K562 (cell line): ENCODE measurements around the gene FRA10AC1. TPM values are rescaled to one million over a fixed set of nuclear protein-coding genes. Genes with fewer than 3 reads are reported as not detected.

Source experiments
- ATAC-seq: fragments of 200-7000 bp; cut with Tn5 transposase; 3 replicates; pipeline ENCODE4 v1.9.1; 2020; ENCODE audit warnings: moderate library complexity
- BruUV-seq: library from RNA; stranded (reverse); fragments of 400-500 nt; replicated peaks from 2 replicates; lab custom pipeline; 2021; lab: Mats Ljungman, UMichigan
- CTCF ChIA-PET: fragments of 300-600 bp; formaldehyde crosslinking; extraction: SDS; loops from one replicate; lab custom pipeline; 2021; ENCODE audit warnings: low intra/inter-chr PET ratio; lab: Yijun Ruan, JAX
- POLR2A ChIA-PET: fragments of 300-600, 350-650 bp; sonication (Branson Sonifier 250); formaldehyde crosslinking; extraction: SDS; loops from one replicate; lab custom pipeline; 2021; ENCODE audit warnings: antibody characterized with exemption, inconsistent platforms; lab: Yijun Ruan, JAX
- DNase-seq, 4 experiments: peaks; one replicate each; pipeline versions ENCODE4 v3.0.0 to v3.0.0-alpha.2; 2011 to 2018; ENCODE audit warnings: low spot score in 3 of 4, mixed read lengths in 3 of 4; ENCODE audit errors: extremely low read depth in 1 of 4
- FAIRE-seq: peaks from 2 replicates; lab custom pipeline; 2011; peaks lifted over from hg19 to GRCh38; lab: Jason Lieb, UNC
- H2AFZ ChIP-seq: 2 replicates; pipeline ENCODE4 v1.6.0; 2011; ENCODE audit warnings: low read depth, low read length, control low read depth, inconsistent platforms
- H3K27ac ChIP-seq: fragments of 200-600 bp; 3 replicates; pipeline ENCODE4 v1.8.0; 2011; ENCODE audit warnings: low read depth, mild to moderate bottlenecking, control low read depth, inconsistent platforms, low read length, moderate library complexity, mixed read lengths; ENCODE audit errors: extremely low read depth
- H3K27me3 ChIP-seq, 2 experiments: fragments of 300-600 bp in 1 of 2; 2 replicates in 1 of 2; 3 replicates in 1 of 2; pipeline versions ENCODE4 v1.6.0 to v1.8.0; 2011; ENCODE audit warnings: inconsistent platforms in 2 of 2, low read length in 2 of 2, mild to moderate bottlenecking in 1 of 2, mixed read lengths in 1 of 2, moderate library complexity in 1 of 2; ENCODE audit not compliant: control insufficient read depth in 2 of 2, insufficient read depth in 2 of 2
- H3K36me3 ChIP-seq: fragments of 300-600 bp; 3 replicates; pipeline ENCODE4 v1.8.0; 2011; ENCODE audit warnings: mild to moderate bottlenecking, low read length, inconsistent platforms; ENCODE audit not compliant: control insufficient read depth, insufficient read depth
- H3K4me1 ChIP-seq, 2 experiments: fragments of 200-600 bp in 1 of 2; replicated peaks in 1 of 2; 2 replicates in 1 of 2; 3 replicates in 1 of 2; pipeline versions ENCODE4 v1.5.1 to v1.8.0; 2011; ENCODE audit warnings: inconsistent platforms in 2 of 2, low read length in 2 of 2, mild to moderate bottlenecking in 1 of 2, mixed read lengths in 1 of 2, moderate library complexity in 1 of 2; ENCODE audit not compliant: control insufficient read depth in 2 of 2, insufficient read depth in 2 of 2
- H3K4me2 ChIP-seq: 2 replicates; pipeline ENCODE4 v1.6.1; 2011; ENCODE audit warnings: low read length, control low read depth, inconsistent platforms, mixed read lengths; ENCODE audit not compliant: insufficient read depth
- H3K4me3 ChIP-seq: fragments of 200-600 bp; sonication (generic), shearing (Covaris generic); 2 replicates; pipeline ENCODE4 v1.5.1; 2016; ENCODE audit warnings: control low read depth, inconsistent platforms
- H3K79me2 ChIP-seq: fragments of 200-600 bp; 3 replicates; pipeline ENCODE4 v1.8.0; 2011; ENCODE audit warnings: low read length, inconsistent platforms; ENCODE audit not compliant: control insufficient read depth, insufficient read depth
- H3K9ac ChIP-seq, 2 experiments: 2 replicates each; pipeline versions ENCODE4 v1.6.0 to v1.6.1; 2011; ENCODE audit warnings: low read depth in 2 of 2, low read length in 2 of 2, control low read depth in 1 of 2, inconsistent platforms in 1 of 2, mild to moderate bottlenecking in 1 of 2, mixed read lengths in 1 of 2; ENCODE audit not compliant: insufficient read depth in 1 of 2
- H3K9me1 ChIP-seq: one replicate; pipeline ENCODE4 v1.6.0; 2011; ENCODE audit warnings: inconsistent platforms, mild to moderate bottlenecking, low read length, moderate library complexity; ENCODE audit not compliant: control insufficient read depth, insufficient read depth
- H3K9me3 ChIP-seq: replicated peaks from 2 replicates; pipeline ENCODE4 v1.5.1; 2011; ENCODE audit warnings: low read depth, low read length, inconsistent platforms; ENCODE audit not compliant: control insufficient read depth, insufficient read depth
- H4K20me1 ChIP-seq: replicated peaks from 2 replicates; pipeline ENCODE4 v1.6.1; 2011; ENCODE audit warnings: low read length, inconsistent platforms, mixed read lengths; ENCODE audit not compliant: control insufficient read depth, insufficient read depth
- FOSL1 ChIP-seq: fragments of 200-800 bp; sonication (Bioruptor generic); conservative IDR thresholded peaks from 2 replicates; pipeline ENCODE4 v1.6.1; 2016; ENCODE audit warnings: missing genetic modification characterization, missing compliant biosample characterization
- NFIX ChIP-seq: fragments of 250-450 bp; sonication (Bioruptor Pico); IDR thresholded peaks from 2 replicates; pipeline ENCODE4 v1.4.0; 2020; ENCODE audit warnings: low read depth, mild to moderate bottlenecking, moderate library complexity
- RBM22 ChIP-seq: fragments of 200-400 bp; formaldehyde crosslinking; IDR thresholded peaks from 2 replicates; pipeline ENCODE4 v1.6.1; 2018; ENCODE audit warnings: low read length, low read depth; ENCODE audit not compliant: poor library complexity, severe bottlenecking
- TEAD4 ChIP-seq, 2 experiments: sonication (generic) in 1 of 2; formaldehyde crosslinking in 1 of 2; IDR thresholded peaks; 2 replicates each; pipeline versions ENCODE4 v1.6.1 to v1.8.0; 2012 to 2022; ENCODE audit warnings: borderline replicate concordance in 1 of 2, inconsistent platforms in 1 of 2, low read length in 1 of 2, mild to moderate bottlenecking in 1 of 2, missing genetic modification reagents in 1 of 2
- ZNF445 ChIP-seq: fragments of 250-450 bp; sonication (Bioruptor Pico); IDR thresholded peaks from 2 replicates; pipeline ENCODE4 v1.4.0; 2020; ENCODE audit warnings: low read depth, mild to moderate bottlenecking, moderate library complexity
- WGBS: fragments of 100-300 bp; shearing (Covaris generic); methylation state at CpG from one replicate; pipeline ENCODE4 v1.1.6; 2016; ENCODE audit warnings: low coverage, mixed read lengths; ENCODE audit not compliant: insufficient coverage; ENCODE audit errors: missing lambda C conversion rate; 5-methylcytosine and 5-hydroxymethylcytosine counted together
- in situ Hi-C: fragments of 300-500 bp; cut with MboI; formaldehyde crosslinking; loops from 4 replicates; pipeline ENCODE4 v1.15.0; 2018; ENCODE audit warnings: inconsistent platforms, mixed read lengths
- intact Hi-C: fragments of 100-400 bp; cut with micrococcal nuclease; formaldehyde crosslinking; loops from 2 replicates; pipeline ENCODE4 v1.14.2; 2022
- polyA plus RNA-seq, 8 experiments: library from polyadenylated mRNA; depleted of rRNA in 4 of 8; stranded (reverse) in 5 of 8; unstranded in 3 of 8; fragments of >200 nt; fragmentation: Nextera tagmentation in 2 of 8; fragmentation: Illumina TruSeq in 1 of 8; extraction: Ambion mirVana in 2 of 8; extraction: Trizol in 1 of 8; gene quantifications; 2 replicates each; pipeline versions ENCODE4 v1.2.1 to v1.2.3, GENCODE V29; 2011 to 2014; ENCODE audit warnings: inconsistent platforms in 1 of 8, missing spikeins in 1 of 8
- total RNA-seq, 7 experiments: library from RNA; depleted of rRNA in 6 of 7; stranded (reverse); fragments of >200 nt in 6 of 7; fragmentation: Illumina TruSeq in 2 of 7; extraction: Trizol in 2 of 7; gene quantifications; 2 replicates each; pipeline versions ENCODE4 v1.2.1 to v1.2.3, GENCODE V29; 2011 to 2021; ENCODE audit warnings: low replicate concordance in 1 of 7
- TF ChIP-seq, protein P1 (sequence below), 2 experiments: fragments of 450-650 bp; formaldehyde crosslinking in 1 of 2; IDR thresholded peaks; 2 replicates each; pipeline versions ENCODE4 v1.4.0 to v1.6.1; 2014 to 2020; ENCODE audit warnings: mild to moderate bottlenecking in 2 of 2, borderline replicate concordance in 1 of 2, low read depth in 1 of 2

Gene FRA10AC1
- total and polyA plus RNA-seq, 9 of the 15 experiments (the other 6 are each of a cell fraction or from before 2014, with no cell fraction given): 4.4 to 11.8 (median 8.0) TPM

DNA sequence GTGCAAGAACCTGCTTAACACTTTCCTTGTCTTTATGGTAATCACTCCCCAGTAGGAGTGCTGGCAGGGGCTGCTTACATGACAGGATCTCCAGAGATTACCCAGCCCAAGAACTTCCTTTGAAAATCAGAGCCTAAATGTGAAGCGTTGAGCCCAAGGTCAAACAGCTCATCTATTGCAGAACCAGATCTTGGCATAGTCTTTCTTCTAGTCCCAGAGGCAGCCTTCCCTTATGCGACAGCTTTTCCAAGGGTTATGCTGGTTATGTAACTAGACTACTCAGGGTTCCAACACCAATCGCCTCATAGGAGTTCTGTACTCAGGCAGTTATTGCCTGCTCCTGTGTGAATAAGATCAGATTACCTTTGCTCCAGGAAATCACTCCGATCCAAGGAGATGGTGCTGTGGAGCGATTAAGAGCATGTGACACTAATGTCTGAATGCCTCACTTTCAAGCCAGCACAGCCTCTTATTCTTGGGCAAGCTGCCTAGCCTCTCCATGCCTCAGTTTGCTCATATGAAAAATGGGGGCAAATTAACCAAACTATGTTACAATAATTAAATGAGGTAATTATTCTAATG lies 46.9 kb upstream of the FRA10AC1 start:
- DNase-seq (no peak), ATAC-seq (no peak), FAIRE-seq (no peak)
- Histone ChIP-seq H3K4me2 (no peak overlapping the region), H3K9ac (no peak overlapping the region), H3K9me3 (no peaks in the 10 kb centered on the region), H3K9me1 (no peaks in the 10 kb centered on the region), H3K27ac (no peak overlapping the region), H2AFZ (no peak overlapping the region), H3K4me3 (no peak overlapping the region), H3K79me2 (no peaks in the 10 kb centered on the region), H4K20me1 (no peaks in the 10 kb centered on the region), H3K36me3 (no peaks in the 10 kb centered on the region), H3K27me3 (peaks cover 0 to 3% of the 10 kb centered on the region in 2 experiments; a peak in 3 of 5 replicates), H3K4me1 (no peaks in the 10 kb centered on the region; a peak in 1 of 5 replicates)
- no peak for TF ChIP-seq TEAD4 (IDR thresholded peaks at IDR 0.05; ENCODE audit: low read length)
- TF ChIP-seq TEAD4 (CRISPR knock-in tag; IDR thresholded peaks at IDR 0.05; ENCODE audit: borderline replicate concordance): no peak
- TF ChIP-seq RBM22: no peak
- no peak for TF ChIP-seq ZNF445
- CTCF ChIA-PET: no interaction called here
- 0% methylated on average over 4 of the region's 5 CpGs for WGBS
- no TSS peak for BruUV-seq
- in situ Hi-C loops: no loop called here
- POLR2A ChIA-PET: interaction anchor here (0.7 to 1.0 kb wide), 2 partner anchors 47 to 479 kb away, joined by 3 to 4 read pairs; partner anchors contain the start of gene FRA10AC1
- intact Hi-C loops: no loop called here

DNA sequence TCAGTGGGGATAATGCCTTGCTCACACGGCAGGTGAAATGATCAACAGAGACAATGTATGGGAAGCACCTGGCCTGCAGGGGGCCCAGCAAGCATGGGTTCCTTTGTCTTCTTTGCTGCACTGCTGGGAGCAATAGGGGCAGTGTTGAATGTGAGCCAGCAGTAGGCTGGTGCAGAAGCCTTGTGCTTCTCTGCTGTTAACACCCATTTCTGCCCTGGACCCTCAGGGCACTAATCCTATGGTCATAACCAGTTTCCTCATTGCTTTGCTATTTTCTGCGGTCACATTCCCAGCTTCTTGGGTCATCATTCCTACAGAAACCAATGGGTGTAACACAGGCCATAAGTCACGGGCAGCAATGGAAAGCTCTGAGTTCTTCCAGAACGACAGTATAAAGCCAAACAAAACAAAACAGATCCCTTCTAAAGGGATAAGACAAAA lies 44.5 kb upstream of the FRA10AC1 start:
- no peak overlapping the region for H2AFZ ChIP-seq
- WGBS: 21% methylated on average over 4 of the region's 4 CpGs
- no peak overlapping the region for H3K4me3 ChIP-seq
- ChIA-PET POLR2A (no interaction called here), CTCF (no interaction called here)
- DNase-seq: peak in 2 of 4 experiments; percentile 4 to 14
- no peak overlapping the region for H3K9ac ChIP-seq
- intact Hi-C loops: no loop called here
- no peaks in the 10 kb centered on the region for H3K36me3 ChIP-seq
- no peaks in the 10 kb centered on the region for H3K9me3 ChIP-seq
- no peaks in the 10 kb centered on the region for H3K9me1 ChIP-seq
- H3K27me3 ChIP-seq: peaks cover 0 to 3% of the 10 kb centered on the region in 2 experiments; a peak in 3 of 5 replicates
- FAIRE-seq: no peak
- H3K4me2 ChIP-seq: no peak overlapping the region
- no peaks in the 10 kb centered on the region; a peak in 1 of 5 replicates for H3K4me1 ChIP-seq
- H4K20me1 ChIP-seq: no peaks in the 10 kb centered on the region
- no peak overlapping the region for H3K27ac ChIP-seq
- no TSS peak for BruUV-seq
- in situ Hi-C loops: no loop called here
- H3K79me2 ChIP-seq: no peaks in the 10 kb centered on the region
- ATAC-seq: peak; percentile 57; the same call in 2 of the 3 replicates
- TF ChIP-seq, protein P1, sequence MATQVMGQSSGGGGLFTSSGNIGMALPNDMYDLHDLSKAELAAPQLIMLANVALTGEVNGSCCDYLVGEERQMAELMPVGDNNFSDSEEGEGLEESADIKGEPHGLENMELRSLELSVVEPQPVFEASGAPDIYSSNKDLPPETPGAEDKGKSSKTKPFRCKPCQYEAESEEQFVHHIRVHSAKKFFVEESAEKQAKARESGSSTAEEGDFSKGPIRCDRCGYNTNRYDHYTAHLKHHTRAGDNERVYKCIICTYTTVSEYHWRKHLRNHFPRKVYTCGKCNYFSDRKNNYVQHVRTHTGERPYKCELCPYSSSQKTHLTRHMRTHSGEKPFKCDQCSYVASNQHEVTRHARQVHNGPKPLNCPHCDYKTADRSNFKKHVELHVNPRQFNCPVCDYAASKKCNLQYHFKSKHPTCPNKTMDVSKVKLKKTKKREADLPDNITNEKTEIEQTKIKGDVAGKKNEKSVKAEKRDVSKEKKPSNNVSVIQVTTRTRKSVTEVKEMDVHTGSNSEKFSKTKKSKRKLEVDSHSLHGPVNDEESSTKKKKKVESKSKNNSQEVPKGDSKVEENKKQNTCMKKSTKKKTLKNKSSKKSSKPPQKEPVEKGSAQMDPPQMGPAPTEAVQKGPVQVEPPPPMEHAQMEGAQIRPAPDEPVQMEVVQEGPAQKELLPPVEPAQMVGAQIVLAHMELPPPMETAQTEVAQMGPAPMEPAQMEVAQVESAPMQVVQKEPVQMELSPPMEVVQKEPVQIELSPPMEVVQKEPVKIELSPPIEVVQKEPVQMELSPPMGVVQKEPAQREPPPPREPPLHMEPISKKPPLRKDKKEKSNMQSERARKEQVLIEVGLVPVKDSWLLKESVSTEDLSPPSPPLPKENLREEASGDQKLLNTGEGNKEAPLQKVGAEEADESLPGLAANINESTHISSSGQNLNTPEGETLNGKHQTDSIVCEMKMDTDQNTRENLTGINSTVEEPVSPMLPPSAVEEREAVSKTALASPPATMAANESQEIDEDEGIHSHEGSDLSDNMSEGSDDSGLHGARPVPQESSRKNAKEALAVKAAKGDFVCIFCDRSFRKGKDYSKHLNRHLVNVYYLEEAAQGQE (IDR thresholded peaks at IDR 0.05; ENCODE audit: borderline replicate concordance): no peak
- TF ChIP-seq, protein P1 (CRISPR knock-in tag; IDR thresholded peaks at IDR 0.05; ENCODE audit: low read depth): no peak
- TF ChIP-seq FOSL1 (tag): no peak
- no peak for TF ChIP-seq NFIX (CRISPR knock-in tag)
